Activated CD8-positive, alpha-beta T cell treated with anti-CD3 and anti-CD28 coated beads, Interleukin-2, amount 10 ng/mL, durations not matched to agents 7 days and 5 days (primary cell): Measurements from ENCODE around the gene PEA15. TPM values are rescaled to one million over a fixed set of nuclear protein-coding genes. Genes with fewer than 3 reads are reported as not detected.

Experiments used
- ATAC-seq: fragments of 150-1000 bp; cut with Tn5 transposase; one replicate; pipeline ENCODE4 v1.10.0; 2021; ENCODE audit warnings: moderate library complexity
- CTCF ChIA-PET: fragments of 350-600 bp; sonication (Branson Sonifier 250); formaldehyde crosslinking; loops from one replicate; lab custom pipeline; 2021; ENCODE audit warnings: antibody characterized with exemption; lab: Charles Lee
- POLR2A ChIA-PET: fragments of 350-600 bp; sonication (Branson Sonifier 250); formaldehyde crosslinking; loops from one replicate; lab custom pipeline; 2021; ENCODE audit warnings: antibody characterized with exemption; lab: Charles Lee
- DNase-seq: peaks from one replicate; pipeline ENCODE4 v3.0.0-alpha.2; 2020
- H3K27ac Mint-ChIP-seq: one replicate; pipeline ENCODE4 v1.8.0; 2021; ENCODE audit warnings: mild to moderate bottlenecking, mixed read lengths
- H3K27me3 Mint-ChIP-seq: one replicate; pipeline ENCODE4 v1.8.0; 2021; ENCODE audit warnings: low read depth, mixed read lengths
- H3K36me3 Mint-ChIP-seq: one replicate; pipeline ENCODE4 v1.8.0; 2021; ENCODE audit warnings: low read depth, mixed read lengths
- H3K4me1 Mint-ChIP-seq: one replicate; pipeline ENCODE4 v1.8.0; 2021; ENCODE audit warnings: low read depth, mixed read lengths
- H3K4me3 Mint-ChIP-seq: one replicate; pipeline ENCODE4 v1.8.0; 2021; ENCODE audit warnings: mild to moderate bottlenecking, mixed read lengths
- H3K9me3 Mint-ChIP-seq: one replicate; pipeline ENCODE4 v1.8.0; 2022; ENCODE audit warnings: mixed read lengths; ENCODE audit not compliant: insufficient read depth
- total RNA-seq, 2 experiments: library from RNA; stranded (reverse); gene quantifications; one replicate each; pipeline ENCODE4 v1.2.3, GENCODE V29; 2021

The PEA15 gene
- total RNA-seq, 2 experiments from 2014 or later = 27.3 to 35.2 TPM

GRCh38 chr1:160225345-160225744, 20.2 kb downstream of the PEA15 start:
- Mint-ChIP-seq H3K4me1 (no peaks in the 10 kb centered on the region), H3K27ac (no peak overlapping the region), H3K9me3 (no peaks in the 10 kb centered on the region), H3K4me3 (no peak overlapping the region), H3K27me3 (no peaks in the 10 kb centered on the region), H3K36me3 (peaks cover 51% of the 10 kb centered on the region)
- ATAC-seq (no peak), DNase-seq (no peak)
- ChIA-PET POLR2A (interaction anchor here (1.0 to 1.1 kb wide), 3 partner anchors 8 to 59 kb away, joined by 3 to 4 read pairs (median 4); no protein-coding TSS in a partner anchor), CTCF (interaction anchor here (1.2 to 3.9 kb wide), 5 partner anchors 27 to 151 kb away, joined by 3 to 17 read pairs (median 4); partner anchors contain the start of gene CASQ1)

GRCh38 chr1:160226623-160227022, 21.4 kb downstream of the PEA15 start:
- H3K27me3 Mint-ChIP-seq = no peaks in the 10 kb centered on the region
- peaks cover 52% of the 10 kb centered on the region for H3K36me3 Mint-ChIP-seq
- no peaks in the 10 kb centered on the region for H3K9me3 Mint-ChIP-seq
- H3K27ac Mint-ChIP-seq = no peak overlapping the region
- ATAC-seq = no peak
- H3K4me1 Mint-ChIP-seq = no peaks in the 10 kb centered on the region
- CTCF ChIA-PET = interaction anchor here (1.0 to 3.9 kb wide), 6 partner anchors 22 to 148 kb away, joined by 3 to 17 read pairs (median 6); partner anchors contain the start of gene CASQ1
- no peak overlapping the region for H3K4me3 Mint-ChIP-seq
- POLR2A ChIA-PET = interaction anchor here (1.4 kb wide), 1 partner anchor 36 kb away, joined by 3 read pairs; the partner anchor contains the start of gene DCAF8
- DNase-seq = no peak

GRCh38 chr1:160227034-160227433, 21.9 kb downstream of the PEA15 start:
- no peak overlapping the region for H3K27ac Mint-ChIP-seq
- POLR2A ChIA-PET = interaction anchor here (1.4 kb wide), 1 partner anchor 36 kb away, joined by 3 read pairs; the partner anchor contains the start of gene DCAF8
- no peaks in the 10 kb centered on the region for H3K27me3 Mint-ChIP-seq
- no peaks in the 10 kb centered on the region for H3K4me1 Mint-ChIP-seq
- no peak for ATAC-seq
- no peaks in the 10 kb centered on the region for H3K9me3 Mint-ChIP-seq
- H3K4me3 Mint-ChIP-seq = no peak overlapping the region
- CTCF ChIA-PET = interaction anchor here (1.0 to 3.9 kb wide), 5 partner anchors 25 to 148 kb away, joined by 3 to 17 read pairs (median 6); partner anchors contain the start of gene CASQ1
- peaks cover 51% of the 10 kb centered on the region for H3K36me3 Mint-ChIP-seq
- no peak for DNase-seq

GRCh38 chr1:160227561-160227960, 22.4 kb downstream of the PEA15 start:
- Mint-ChIP-seq H3K9me3 (no peaks in the 10 kb centered on the region), H3K27me3 (no peaks in the 10 kb centered on the region), H3K4me1 (no peaks in the 10 kb centered on the region), H3K4me3 (no peak overlapping the region), H3K27ac (no peak overlapping the region), H3K36me3 (peaks cover 46% of the 10 kb centered on the region)
- ChIA-PET CTCF (interaction anchor here (0.7 to 3.9 kb wide), 7 partner anchors 8 to 149 kb away, joined by 3 to 17 read pairs (median 5); partner anchors contain the start of genes CASQ1 and IGSF8), POLR2A (interaction anchor here (1.4 kb wide), 1 partner anchor 35 kb away, joined by 3 read pairs; the partner anchor contains the start of gene DCAF8)
- DNase-seq (no peak), ATAC-seq (no peak)

- POLR2A ChIA-PET = no interaction called here
- no peaks in the 10 kb centered on the region for H3K4me1 Mint-ChIP-seq
- H3K9me3 Mint-ChIP-seq = no peaks in the 10 kb centered on the region
- no peak overlapping the region for H3K4me3 Mint-ChIP-seq
- no peaks in the 10 kb centered on the region for H3K27me3 Mint-ChIP-seq
- peaks cover 46% of the 10 kb centered on the region for H3K36me3 Mint-ChIP-seq
- H3K27ac Mint-ChIP-seq = no peak overlapping the region
- CTCF ChIA-PET = interaction anchor here (0.7 to 3.9 kb wide), 8 partner anchors 9 to 130 kb away, joined by 3 to 22 read pairs (median 4); partner anchors contain the start of genes CASQ1 and IGSF8
- ATAC-seq (no peak), DNase-seq (no peak)
Observed at GRCh38 chr1:160228431-160228830, 23.2 kb downstream of the PEA15 start.

- Mint-ChIP-seq H3K27ac (no peak overlapping the region), H3K9me3 (no peaks in the 10 kb centered on the region), H3K4me3 (no peak overlapping the region), H3K4me1 (no peaks in the 10 kb centered on the region), H3K36me3 (peaks cover 50% of the 10 kb centered on the region), H3K27me3 (no peaks in the 10 kb centered on the region)
- POLR2A ChIA-PET = interaction anchor here (1.1 to 1.2 kb wide), 2 partner anchors 8 to 29 kb away, joined by 3 read pairs; partner anchors contain the start of gene DCAF8
- ATAC-seq (peak; percentile 36), DNase-seq (no peak)
- CTCF ChIA-PET = interaction anchor here (0.8 to 2.9 kb wide), 4 partner anchors 19 to 147 kb away, joined by 3 to 10 read pairs (median 6); no protein-coding TSS in a partner anchor
Observed at GRCh38 chr1:160232911-160233310, 27.7 kb downstream of the PEA15 start.

GRCh38 chr1:160236806-160237205, 31.6 kb downstream of the PEA15 start:
- Mint-ChIP-seq H3K27me3 (no peaks in the 10 kb centered on the region), H3K9me3 (no peaks in the 10 kb centered on the region), H3K36me3 (peaks cover 49% of the 10 kb centered on the region), H3K27ac (no peak overlapping the region), H3K4me1 (no peaks in the 10 kb centered on the region), H3K4me3 (no peak overlapping the region)
- ATAC-seq = no peak
- POLR2A ChIA-PET = no interaction called here
- no peak for DNase-seq
- CTCF ChIA-PET = interaction anchor here (2.3 kb wide), 1 partner anchor 8 kb away, joined by 6 read pairs; no protein-coding TSS in a partner anchor

- H3K27me3 Mint-ChIP-seq = no peaks in the 10 kb centered on the region
- no peaks in the 10 kb centered on the region for H3K9me3 Mint-ChIP-seq
- H3K4me1 Mint-ChIP-seq = no peaks in the 10 kb centered on the region
- ATAC-seq (no peak), DNase-seq (no peak)
- no peak overlapping the region for H3K4me3 Mint-ChIP-seq
- ChIA-PET POLR2A (no interaction called here), CTCF (interaction anchor here (1.0 to 7.1 kb wide), 2 partner anchors 9 to 14 kb away, joined by 3 to 72 read pairs; no protein-coding TSS in a partner anchor)
- no peak overlapping the region for H3K27ac Mint-ChIP-seq
- peaks cover 48% of the 10 kb centered on the region for H3K36me3 Mint-ChIP-seq
Observed at GRCh38 chr1:160237558-160237957, 32.4 kb downstream of the PEA15 start.

- ATAC-seq (no peak), DNase-seq (no peak)
- Mint-ChIP-seq H3K9me3 (no peaks in the 10 kb centered on the region), H3K4me1 (no peaks in the 10 kb centered on the region), H3K27ac (no peak overlapping the region), H3K27me3 (no peaks in the 10 kb centered on the region), H3K4me3 (no peak overlapping the region), H3K36me3 (peaks cover 42% of the 10 kb centered on the region)
- CTCF ChIA-PET = interaction anchor here (1.0 to 7.1 kb wide), 8 partner anchors 8 to 192 kb away, joined by 3 to 72 read pairs (median 4); no protein-coding TSS in a partner anchor
- POLR2A ChIA-PET = no interaction called here
Observed at GRCh38 chr1:160238408-160238807, 33.2 kb downstream of the PEA15 start.

GRCh38 chr1:160239582-160240299, 34.6 kb downstream of the PEA15 start:
- peaks cover 41% of the 10 kb centered on the region for H3K36me3 Mint-ChIP-seq
- POLR2A ChIA-PET = no interaction called here
- H3K4me3 Mint-ChIP-seq = no peak overlapping the region
- ATAC-seq (no peak), DNase-seq (no peak)
- no peak overlapping the region for H3K27ac Mint-ChIP-seq
- H3K27me3 Mint-ChIP-seq = no peaks in the 10 kb centered on the region
- CTCF ChIA-PET = interaction anchor here (1.1 to 7.1 kb wide), 8 partner anchors 12 to 194 kb away, joined by 3 to 72 read pairs (median 4); no protein-coding TSS in a partner anchor
- H3K9me3 Mint-ChIP-seq = no peaks in the 10 kb centered on the region
- no peaks in the 10 kb centered on the region for H3K4me1 Mint-ChIP-seq

- H3K9me3 Mint-ChIP-seq = no peaks in the 10 kb centered on the region
- H3K4me1 Mint-ChIP-seq = no peaks in the 10 kb centered on the region
- H3K27me3 Mint-ChIP-seq = no peaks in the 10 kb centered on the region
- H3K4me3 Mint-ChIP-seq = no peak overlapping the region
- ChIA-PET CTCF (interaction anchor here (1.0 to 7.1 kb wide), 8 partner anchors 8 to 165 kb away, joined by 3 to 72 read pairs (median 4); no protein-coding TSS in a partner anchor), POLR2A (interaction anchor here (1.2 kb wide), 1 partner anchor 17 kb away, joined by 3 read pairs; no protein-coding TSS in a partner anchor)
- no peak overlapping the region for H3K27ac Mint-ChIP-seq
- DNase-seq = no peak
- no peak for ATAC-seq
- H3K36me3 Mint-ChIP-seq = peaks cover 22% of the 10 kb centered on the region
Observed at GRCh38 chr1:160243767-160244166, 38.6 kb downstream of the PEA15 start.
